Islet precursor cell (in vitro differentiated cells): ENCODE results near the gene CHMP1A.

Experiments
- DNase-seq: peaks from one replicate; pipeline ENCODE4 v3.0.0-alpha.2; 2018

Gene CHMP1A

DNA sequence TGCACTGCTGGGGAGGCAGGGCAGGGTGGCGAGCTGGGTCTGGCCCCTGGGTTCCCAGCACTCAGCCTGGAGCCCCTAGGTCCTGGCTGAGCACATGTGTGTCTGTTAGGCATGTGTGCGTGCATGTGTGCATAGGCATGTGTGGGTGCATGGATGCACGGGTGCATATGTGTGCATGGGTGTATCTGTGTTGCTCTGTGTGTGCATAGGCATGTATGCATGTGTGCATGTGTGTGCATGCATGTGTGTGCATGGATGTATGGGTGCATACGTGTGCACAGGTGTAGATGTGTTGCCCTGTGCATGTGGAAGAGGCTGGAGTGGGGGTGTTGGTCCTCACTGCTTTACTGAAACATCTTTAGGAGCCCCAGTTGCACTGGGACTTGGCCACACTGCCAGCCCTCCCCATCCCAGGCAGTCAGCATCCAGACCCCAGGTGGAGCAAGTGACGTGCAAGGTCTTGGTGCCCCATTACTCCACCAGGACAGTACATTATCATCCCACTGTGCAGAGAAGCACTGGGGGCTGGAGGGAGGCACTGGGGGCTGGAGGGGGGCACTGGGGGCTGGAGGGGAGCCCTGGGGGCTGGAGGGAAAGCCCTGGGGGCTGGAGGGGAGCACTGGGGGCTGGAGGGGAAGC, 54.4 kb downstream of the CHMP1A start:
- DNase-seq = no peak

DNA sequence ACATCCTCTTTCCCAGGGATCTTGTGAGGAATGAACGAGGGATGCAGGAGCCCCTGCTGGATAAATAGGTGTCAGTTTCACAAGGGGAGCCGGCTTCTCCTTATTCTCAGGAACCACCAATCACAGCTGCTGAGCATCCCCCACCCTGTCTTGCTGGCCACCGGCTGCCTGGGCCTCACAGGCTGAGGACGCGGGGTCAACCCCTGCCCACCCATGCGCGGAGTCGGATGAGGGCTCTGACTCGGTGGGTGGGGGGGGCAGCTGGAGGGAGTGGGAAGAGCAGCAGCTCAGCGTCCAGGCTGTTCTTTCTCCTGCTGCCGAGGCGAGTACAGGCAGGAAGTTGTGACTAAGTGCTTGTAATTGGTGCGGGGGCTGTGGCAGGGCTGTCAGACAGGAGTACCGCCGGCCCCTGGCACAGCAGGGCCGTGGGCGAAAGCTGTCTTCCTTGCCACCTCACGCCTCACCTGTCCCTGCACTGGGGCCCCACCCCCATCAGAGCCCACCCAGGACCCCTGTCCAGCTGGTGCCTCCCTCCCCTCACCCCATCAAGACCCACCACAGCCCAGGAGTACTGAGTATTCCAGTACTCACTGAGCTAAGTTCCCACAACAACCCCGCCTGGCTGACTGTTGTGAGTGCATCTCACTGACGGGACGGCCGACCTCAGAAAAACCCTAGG, 55.1 kb downstream of the CHMP1A start:
- peak; percentile 95 for DNase-seq

DNA sequence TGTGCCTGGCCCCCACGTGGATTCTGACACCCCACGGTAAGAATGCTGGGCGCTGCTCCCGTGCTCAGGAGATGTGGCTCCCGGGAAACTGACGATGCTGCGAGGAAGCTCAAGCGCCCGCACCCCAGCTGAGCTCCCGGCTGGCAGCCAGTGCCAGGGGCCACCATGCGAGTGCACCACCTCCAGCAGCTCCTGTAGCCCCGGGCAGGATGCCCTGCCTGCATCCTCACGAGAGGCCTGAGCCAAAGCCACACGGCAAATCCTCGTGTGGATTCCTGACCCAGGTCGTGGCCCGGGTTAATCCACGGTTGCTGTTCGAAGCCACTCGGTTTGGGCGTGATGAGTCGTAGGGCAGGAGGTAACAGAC, 55.6 kb downstream of the CHMP1A start:
- DNase-seq = no peak

GRCh38 chr16:89600956-89601355, 56.6 kb downstream of the CHMP1A start:
- DNase-seq = no peak

- DNase-seq = no peak
These were observed 57.1 kb downstream of the CHMP1A start for GRCh38 chr16:89600427-89600826.

DNA sequence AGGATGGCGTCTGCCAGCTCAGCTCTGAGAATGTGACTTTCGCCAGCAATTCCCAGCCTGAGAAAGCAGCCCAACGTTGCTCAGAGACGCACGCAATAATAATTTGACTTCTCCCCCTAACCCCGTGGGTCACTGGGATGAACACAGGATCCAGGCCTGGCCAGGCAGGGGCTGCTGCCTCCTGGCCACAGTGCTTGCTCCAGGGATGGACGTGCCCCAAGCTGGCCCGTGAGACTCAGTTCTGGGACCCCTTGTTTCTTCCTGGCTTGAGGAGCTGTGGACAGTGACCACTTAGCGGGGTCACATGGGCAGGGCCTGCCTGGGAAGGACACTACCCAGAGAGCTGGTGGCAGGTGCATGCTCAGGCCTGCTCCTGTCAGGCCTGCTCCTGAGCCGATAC, 57.6 kb downstream of the CHMP1A start:
- DNase-seq = no peak

GRCh38 chr16:89599451-89599858, 58.1 kb downstream of the CHMP1A start:
- DNase-seq = peak; percentile 90

DNA sequence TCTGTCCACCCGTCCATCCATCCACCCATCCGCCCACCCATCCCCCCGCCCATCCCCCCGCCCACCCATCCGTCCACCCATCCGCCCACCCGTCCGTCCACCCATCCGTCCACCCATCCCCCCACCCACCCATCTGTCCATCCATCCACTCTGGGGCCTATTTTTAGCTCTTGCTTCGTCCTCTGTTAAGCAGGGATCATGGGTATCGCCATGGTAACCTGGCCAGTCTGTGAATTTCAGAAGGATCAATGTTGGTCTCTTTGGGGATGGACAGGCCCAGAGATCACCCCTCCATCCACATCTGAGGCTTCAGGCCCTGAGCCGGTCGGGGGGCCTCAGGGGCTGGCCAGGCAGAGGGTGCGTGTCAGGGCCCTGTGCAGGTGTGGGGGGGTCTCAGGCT, 59.3 kb downstream of the CHMP1A start:
- DNase-seq = no peak

DNA sequence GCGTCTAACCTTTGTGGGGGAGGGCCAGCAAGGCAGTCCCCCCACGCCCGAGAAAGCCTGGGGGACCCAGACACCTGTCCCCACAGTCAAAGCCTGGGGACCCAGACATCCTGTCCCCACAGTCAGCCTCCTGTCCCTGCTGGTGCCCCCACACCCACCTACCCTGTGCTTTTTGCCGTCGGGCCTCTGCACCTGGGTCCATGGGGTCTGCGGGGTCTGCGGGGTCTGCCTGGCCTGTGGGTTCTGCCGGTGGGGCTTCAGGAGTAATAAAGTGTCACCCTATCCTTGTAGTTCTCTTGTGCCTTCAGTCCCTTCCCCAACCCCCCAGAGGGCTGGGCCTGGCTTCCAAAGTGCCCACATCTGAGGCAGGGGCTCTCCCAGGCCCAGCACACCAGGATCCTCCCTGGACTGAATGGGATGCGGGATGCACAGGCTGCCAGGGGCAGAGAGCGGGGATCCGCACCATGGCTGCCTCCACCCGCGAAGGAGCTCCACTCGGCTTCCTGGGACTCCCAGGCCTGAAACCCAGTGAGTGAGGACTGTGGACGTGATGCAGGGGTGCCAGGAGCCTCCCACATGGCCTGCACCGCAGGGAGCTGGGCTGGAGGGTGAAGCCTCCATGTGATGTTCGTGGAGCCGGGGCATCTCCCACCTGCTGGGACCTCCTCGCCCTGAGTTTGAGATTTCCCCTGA, 60.4 kb downstream of the CHMP1A start:
- no peak for DNase-seq

DNA sequence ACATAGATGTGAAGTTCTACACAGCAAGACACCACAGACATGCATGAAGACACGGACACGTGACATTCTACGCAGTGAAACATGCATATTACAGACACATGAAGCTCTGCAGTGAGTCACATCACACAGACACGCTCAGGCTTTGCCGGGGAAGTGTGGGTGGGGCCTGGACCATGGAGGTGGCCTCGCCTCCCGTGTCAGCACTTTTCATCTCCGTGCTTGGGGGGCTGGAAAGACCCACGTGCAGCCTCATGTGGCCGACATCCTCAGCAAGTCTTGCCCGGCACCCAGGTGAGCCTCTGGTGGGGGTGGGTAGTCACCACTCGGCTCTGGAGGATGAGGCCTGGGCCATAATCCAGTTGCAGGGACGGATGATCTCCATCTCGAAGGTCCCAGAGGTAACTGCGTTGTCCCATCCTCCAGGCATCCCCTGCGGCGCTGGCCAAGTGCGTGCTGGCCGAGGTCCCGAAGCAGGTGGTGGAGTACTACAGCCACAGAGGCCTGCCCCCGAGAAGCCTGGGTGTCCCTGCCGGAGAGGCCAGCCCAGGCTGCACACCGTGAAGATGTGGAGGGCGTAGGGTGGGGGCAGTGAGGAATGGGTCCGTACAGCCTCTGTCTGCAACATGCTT, 61.3 kb downstream of the CHMP1A start:
- no peak for DNase-seq

DNA sequence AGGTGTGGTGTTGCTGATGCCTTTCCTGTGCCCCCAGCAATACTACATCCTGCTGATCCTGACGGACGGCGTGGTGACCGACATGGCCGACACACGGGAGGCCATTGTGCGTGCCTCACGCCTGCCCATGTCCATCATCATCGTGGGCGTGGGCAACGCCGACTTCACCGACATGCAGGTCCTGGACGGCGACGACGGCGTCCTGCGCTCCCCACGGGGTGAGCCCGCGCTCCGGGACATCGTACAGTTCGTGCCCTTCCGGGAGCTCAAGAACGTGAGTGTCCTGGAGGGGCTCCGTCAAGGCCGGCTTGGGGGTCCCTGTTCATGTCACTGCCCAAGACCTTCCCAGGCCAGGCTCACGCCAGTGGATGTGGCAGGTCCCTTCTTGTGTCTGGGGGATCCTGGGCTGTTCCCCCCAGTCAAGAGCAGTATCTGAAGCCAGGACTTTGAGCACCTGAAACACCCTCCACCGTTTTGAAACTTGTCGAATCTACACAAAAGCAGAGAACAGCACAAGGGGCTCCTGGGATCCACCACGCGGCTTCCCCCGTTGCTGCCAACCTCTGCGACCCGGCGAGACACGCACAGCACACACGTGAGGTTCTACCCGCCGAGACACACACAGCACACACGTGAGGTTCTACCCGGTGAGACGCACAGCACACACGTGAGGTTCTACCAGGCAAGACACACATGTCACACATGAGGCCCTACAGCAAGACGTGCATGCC, 62.0 kb downstream of the CHMP1A start:
- DNase-seq = no peak
